T1000 (cell line): ENCODE results near the gene CD7.

Experiments
- DNase-seq: peaks from one replicate; lab custom pipeline; 2025; ENCODE audit warnings: mixed read lengths; lab: John Stamatoyannopoulos, UW

The CD7 gene

DNA sequence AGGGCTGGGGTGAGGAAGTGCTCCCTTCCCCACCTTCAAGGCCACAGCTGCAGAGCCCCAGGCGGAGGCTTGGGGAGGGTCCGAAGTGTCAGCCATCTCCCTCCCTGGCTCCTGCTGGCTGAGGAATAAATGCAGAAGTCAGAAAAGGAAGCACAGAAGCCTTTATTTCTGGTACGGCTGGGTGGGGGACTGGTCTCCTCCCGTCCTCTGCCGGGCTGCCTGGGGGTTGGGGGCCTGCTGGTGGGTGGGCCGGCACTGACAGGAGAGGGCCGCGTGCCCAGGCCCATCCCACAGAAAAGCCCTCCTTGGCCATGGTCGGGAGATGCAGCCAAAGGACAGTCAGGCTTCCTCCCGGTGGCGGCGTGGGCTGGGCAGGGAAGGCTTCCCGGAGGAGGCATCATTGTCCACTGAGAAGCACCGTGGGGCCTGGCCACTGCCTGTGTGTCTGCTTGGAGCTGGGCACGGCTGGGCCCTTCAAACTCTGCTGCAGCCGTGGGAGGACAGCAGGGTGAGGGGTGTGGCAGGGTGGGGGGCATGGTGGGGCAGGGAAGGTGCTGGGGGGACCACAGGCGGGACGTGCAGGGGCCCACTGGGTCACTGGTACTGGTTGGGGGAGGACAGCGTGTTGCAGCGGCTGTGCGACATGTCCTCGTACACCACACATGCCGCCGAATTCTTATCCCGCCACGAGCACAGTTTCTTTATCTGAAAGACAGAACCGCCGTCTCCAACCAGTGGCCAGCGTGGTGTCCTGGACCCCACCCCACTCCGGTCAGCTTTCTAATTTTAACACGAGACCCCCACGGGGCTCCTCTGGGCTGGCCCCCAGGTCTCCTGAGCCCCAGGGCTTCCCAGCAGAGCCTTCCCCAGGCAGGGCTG lies 2.4 kb downstream of the CD7 start:
- no peak for DNase-seq

DNA sequence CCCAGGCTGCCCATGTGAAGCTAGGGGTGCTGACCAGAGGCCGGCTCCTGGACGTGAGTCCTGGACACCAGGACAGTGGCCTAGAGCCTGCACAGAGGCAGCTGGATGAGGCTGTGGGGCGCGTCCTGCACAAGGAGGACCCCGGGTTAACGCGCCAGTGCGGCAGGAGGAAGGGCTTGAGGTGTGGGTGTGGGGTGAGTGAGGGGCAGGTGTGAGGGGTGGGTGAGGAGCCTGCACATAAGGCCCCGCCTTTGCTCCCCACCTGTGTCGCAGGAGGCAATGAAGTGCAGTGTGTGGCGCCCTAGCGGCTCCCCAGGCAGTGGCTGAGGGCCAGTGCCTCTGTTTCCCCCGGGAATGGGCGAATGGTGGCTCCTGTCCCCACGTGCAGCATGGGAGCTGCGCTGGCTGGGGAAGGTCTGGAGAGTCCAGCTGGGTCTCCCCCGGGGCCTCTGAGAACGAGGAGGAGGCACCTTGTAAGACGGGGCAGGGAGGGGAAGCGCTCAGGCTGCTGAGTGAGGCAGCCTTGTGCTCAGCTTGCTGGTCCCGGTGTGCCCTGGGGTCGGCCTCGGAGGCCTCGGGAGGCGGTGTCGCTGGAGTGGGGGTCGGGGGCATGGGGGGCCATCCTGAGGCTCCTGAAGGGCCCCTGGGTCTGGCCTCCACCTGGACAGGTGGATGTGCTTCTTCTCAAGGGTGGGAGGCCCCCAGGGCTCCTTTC lies 3.2 kb downstream of the CD7 start:
- no peak for DNase-seq

DNA sequence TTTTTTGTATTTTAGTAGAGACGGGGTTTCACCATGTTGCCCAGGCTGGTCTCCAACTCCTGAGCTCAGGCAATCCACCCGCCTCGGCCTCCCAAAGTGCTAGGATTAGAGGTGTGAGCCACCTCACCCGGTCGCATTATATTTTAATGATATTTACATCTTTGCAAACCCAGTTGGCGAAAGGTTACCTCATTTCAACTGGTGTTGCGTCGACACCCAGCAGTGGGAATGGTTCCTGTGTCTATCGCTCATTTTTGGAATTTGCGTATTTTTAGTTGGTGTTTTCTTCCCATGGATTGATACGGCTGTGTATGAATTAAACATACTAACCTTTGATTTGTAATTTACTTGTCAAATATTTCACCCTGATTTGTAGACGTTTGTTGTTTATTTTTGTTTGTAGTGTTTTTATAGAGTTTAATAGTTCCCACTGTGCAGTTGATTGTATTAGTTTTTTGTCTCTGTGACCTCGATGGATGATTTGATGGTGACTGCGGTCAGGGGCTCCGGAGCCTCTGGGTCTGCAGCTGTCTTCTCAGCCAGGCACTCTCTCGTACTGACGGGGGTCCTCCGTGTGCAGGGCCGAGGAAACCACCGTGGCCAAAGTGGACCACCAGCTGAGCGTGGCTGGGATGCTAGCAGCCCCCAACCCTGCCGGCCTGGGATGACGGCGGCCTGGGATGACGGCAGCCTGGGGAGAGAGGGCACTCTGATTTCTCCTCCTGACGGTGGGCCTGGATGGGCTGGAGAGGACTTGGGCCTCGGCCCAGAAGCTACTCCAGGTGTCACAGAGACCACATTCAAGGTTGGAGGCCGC lies 4.0 kb downstream of the CD7 start:
- no peak for DNase-seq

GRCh38 chr17:82311971-82312370 lies 5.4 kb downstream of the CD7 start:
- DNase-seq = no peak

GRCh38 chr17:82310877-82311276 lies 6.5 kb downstream of the CD7 start:
- DNase-seq = no peak

DNA sequence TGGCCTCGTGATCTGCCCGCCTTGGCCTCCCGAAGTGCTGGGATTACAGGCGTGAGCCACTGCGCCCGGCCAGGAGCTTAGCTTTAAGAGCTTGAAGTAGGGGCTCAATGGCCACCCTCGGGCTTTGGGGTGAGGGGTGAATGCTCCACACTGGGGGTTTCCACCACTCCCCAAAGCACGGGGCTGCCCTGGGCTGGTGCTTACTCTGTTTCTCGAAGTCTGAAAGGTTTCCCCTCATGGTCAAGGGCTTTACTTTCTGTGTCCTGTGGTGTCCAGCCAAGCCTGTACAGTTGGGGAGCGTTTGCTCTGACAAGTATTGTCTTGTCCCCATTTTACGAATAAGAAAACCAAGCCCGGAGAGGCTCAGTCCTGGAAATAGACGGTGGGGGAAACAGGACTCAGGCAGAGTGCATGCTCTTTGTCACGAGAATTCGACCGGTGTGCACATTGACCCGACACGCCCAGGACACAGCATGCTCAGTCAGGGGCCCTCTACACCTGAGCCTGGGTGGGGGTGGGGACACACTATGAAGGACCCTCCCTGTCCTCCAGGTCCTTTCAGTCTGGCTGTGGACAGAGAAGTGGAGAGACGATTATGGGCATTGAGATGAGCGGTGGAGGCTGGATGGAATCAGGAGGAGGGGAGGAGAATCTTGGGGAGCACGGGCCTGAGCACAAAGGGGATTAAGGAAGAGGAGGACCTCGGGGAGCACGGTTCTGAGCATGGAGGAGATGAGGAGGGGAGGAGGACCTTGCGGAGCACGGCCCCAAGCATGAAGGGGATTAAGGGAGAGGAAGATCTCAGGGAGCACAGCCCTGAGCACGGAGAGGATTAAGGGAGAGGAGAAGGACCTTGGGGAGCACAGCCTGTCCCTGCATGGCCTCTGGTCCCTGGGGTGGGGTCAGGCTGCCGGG lies 7.5 kb downstream of the CD7 start:
- no peak for DNase-seq

DNA sequence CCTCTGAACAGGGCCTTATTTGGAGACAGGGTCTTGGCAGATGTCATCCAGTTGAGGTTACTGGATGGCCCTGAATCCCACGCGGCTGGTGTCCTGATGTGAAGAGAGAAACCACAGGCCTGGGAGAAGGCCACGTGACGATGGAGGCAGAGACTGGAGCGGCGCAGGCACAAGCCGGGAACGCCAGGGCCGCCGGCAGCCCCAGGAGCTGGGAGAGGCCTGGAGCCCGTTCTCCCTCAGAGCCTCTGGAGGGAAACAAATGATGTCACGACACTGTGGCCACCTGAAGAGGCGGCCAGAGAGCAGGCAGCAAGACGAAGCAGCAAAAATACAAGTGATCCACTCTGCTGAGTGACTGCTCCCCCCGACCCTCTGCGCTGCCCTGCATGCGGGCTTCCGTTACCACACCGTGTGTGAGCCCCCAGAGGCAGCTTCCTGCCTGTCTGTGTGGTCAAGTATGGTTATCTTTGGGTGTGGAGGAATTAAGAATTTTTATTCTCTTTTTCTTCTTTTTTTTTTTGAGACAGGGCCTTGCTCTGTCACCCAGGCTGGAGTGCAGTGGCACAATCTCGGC lies 11.6 kb downstream of the CD7 start:
- no peak for DNase-seq

- DNase-seq = no peak
Observed at GRCh38 chr17:82304826-82305726, 12.3 kb downstream of the CD7 start.

GRCh38 chr17:82303944-82304808 lies 13.2 kb downstream of the CD7 start:
- DNase-seq = no peak

DNA sequence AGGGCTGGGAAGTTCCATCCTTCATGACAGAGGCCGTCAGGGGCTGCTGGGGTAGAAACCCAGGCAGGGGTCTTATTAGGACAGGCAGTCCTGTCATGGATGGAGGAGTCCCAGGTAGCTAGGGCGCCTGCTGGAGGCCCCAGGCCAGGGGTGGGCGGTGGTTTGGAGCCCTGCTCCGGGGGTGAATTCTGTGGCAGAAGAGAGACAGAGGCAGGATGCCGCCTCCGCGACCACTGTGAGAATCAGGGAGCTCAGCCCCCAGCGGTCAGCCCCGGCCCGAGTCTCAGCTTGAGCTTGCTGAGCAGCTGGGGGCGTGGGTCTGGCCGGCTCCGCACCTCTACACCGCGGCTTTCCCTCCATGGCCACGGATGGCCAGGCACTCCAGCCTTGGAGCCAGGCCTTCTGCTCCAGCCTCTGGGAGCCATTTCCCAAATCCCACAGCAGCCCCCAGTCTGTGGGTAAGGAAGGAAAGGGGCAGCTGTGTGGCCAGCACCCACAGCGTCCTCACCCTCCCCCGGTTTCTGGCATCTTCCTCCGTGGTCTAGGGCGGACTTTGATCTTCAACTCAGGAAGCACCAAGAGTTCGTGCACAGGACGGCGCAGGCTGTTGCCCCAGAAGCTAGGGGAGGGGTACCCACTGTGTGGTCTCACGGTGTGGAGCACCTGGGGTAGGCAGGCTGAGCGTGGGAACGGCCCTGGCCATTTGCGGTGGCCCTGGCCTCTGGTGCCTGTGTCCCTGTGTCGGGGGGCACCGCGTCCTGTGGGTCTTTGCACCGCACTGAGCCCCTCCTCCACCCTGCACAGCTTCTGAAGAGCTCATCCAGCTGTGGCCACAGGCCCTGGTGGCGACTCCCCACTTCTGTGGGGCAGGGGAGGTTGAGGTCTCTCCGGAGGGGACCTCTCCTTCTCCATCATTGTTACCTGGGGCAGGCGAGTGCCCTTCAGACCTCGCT lies 14.1 kb downstream of the CD7 start:
- DNase-seq = no peak

DNA sequence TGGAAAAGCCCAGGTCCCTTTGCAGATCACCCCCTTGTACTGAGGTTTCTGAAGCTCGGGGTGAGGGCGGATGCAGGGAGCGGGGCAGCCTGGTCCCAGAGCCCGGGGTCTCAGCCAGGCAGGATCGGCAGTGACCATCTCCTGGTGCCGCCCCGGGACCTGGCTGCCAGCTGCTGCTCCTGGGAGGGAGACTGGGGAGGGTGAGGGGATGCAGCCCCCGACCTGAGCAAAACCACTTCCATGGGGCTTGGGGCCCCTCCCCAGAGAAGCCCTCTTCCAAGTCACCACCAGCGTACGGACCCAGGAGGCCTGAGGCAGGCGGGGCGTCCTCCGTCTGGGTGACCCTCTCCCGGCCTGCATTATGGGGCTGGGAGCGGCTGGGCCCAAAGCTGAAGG lies 14.8 kb downstream of the CD7 start:
- no peak for DNase-seq

- no peak for DNase-seq
Observed at GRCh38 chr17:82301916-82302567, 15.4 kb downstream of the CD7 start.

GRCh38 chr17:82301300-82301915 lies 16.0 kb downstream of the CD7 start:
- no peak for DNase-seq

DNA sequence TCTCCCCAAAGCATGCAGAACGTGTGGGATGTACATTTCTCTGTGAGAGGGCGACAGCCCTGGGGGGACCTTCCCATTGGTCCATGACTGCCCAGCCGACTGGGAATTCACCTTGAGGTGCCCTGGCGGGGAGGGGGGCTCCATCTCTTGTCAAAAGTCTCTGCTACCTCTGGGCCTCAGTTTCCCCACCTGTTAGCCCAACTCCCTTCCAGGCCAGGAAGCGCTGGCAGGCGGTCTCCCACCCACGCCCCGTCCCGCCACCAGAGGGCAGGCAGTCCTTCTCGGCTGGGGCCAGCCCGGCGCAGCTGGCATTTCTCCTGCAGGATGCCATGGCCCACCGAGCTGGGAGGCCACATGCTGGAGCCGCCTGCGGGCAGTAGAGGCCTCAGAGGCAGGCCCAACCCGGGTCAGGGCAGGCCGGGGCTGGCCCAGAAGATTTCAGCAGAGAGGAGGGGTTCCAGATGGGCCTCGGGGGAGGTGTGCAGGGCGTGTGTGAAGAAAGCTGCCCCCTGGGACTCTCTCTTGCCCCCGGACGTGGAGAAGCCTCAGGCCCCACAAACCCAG lies 16.6 kb downstream of the CD7 start:
- peak; percentile 29 for DNase-seq

DNA sequence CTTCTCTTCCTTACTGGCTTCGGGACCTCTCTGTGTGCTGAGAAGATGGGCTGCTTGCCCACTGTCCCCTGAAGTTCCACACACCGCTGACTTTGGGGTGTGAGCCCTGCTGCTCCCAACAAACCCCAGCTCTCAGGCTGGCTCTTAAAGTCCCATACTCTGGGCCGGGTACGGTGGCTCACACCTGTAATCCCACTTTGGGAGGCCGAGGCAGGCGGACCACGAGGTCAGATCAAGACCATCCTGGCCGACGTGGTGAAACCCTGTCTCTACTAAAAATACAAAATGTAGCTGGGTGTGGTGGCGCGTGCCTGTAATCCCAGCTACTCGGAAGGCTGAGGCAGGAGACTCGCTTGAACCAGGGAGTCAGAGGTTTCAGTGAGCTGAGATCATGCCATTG lies 17.2 kb downstream of the CD7 start:
- DNase-seq = no peak

- peak; percentile 30 for DNase-seq
Observed at GRCh38 chr17:82299452-82299851, 18.0 kb downstream of the CD7 start.
